BJ (cell line): ENCODE measurements around the gene CCDC102A. TPM values are rescaled to one million over a fixed set of nuclear protein-coding genes. Genes with fewer than 3 reads are reported as not detected.

Experiments
- CTCF ChIA-PET: fragments of 350-600 bp; formaldehyde crosslinking; extraction: SDS; loops from one replicate; lab custom pipeline; 2021; ENCODE audit warnings: antibody characterized with exemption, inconsistent platforms; lab: Yijun Ruan, JAX
- POLR2A ChIA-PET: fragments of 300-600 bp; sonication (Branson Sonifier 250); formaldehyde crosslinking; extraction: SDS; loops from one replicate; lab custom pipeline; 2021; ENCODE audit warnings: antibody characterized with exemption; lab: Charles Lee
- DNase-seq: peaks from one replicate; pipeline ENCODE4 v3.0.0-alpha.2; 2011; ENCODE audit warnings: low read depth
- H3K27me3 ChIP-seq: 2 replicates; pipeline ENCODE4 v1.6.0; 2011; ENCODE audit warnings: low read length; ENCODE audit not compliant: control insufficient read depth, insufficient read depth
- H3K36me3 ChIP-seq: 2 replicates; pipeline ENCODE4 v1.5.1; 2011; ENCODE audit warnings: low read length; ENCODE audit not compliant: control insufficient read depth, insufficient read depth
- H3K4me3 ChIP-seq: 2 replicates; pipeline ENCODE4 v1.5.1; 2011; ENCODE audit warnings: low read depth, mild to moderate bottlenecking, control low read depth, low read length
- CTCF ChIP-seq: IDR thresholded peaks from 2 replicates; pipeline ENCODE4 v1.5.1; 2011; ENCODE audit warnings: low read depth, mild to moderate bottlenecking, control low read depth, inconsistent platforms, low read length, moderate library complexity; ENCODE audit not compliant: insufficient read depth
- polyA plus RNA-seq: library from polyadenylated mRNA; depleted of rRNA; stranded (reverse); fragments of >200 nt; gene quantifications from 2 replicates; pipeline ENCODE4 v1.2.3, GENCODE V29; 2011

CCDC102A gene
- polyA plus RNA-seq, 1 experiment, result 13.6 TPM

- no peaks in the 10 kb centered on the region for H3K36me3 ChIP-seq
Observed at GRCh38 chr16:57497121-57497520, 39.2 kb downstream of the CCDC102A start.

GRCh38 chr16:57493767-57494166 is 42.6 kb downstream of the CCDC102A start:
- Histone ChIP-seq H3K27me3 (peaks cover 10% of the 10 kb centered on the region), H3K4me3 (no peak overlapping the region), H3K36me3 (no peaks in the 10 kb centered on the region)
- TF ChIP-seq CTCF, result no peak
- ChIA-PET CTCF (no interaction called here), POLR2A (no interaction called here)
- DNase-seq, result no peak

More at GRCh38 chr16:57497121-57497520, 39.2 kb downstream of the CCDC102A start:
- no peak overlapping the region for H3K4me3 ChIP-seq
- no peak for TF ChIP-seq CTCF
- ChIA-PET CTCF (no interaction called here), POLR2A (no interaction called here)
- DNase-seq, result no peak
- peaks cover 16% of the 10 kb centered on the region for H3K27me3 ChIP-seq

GRCh38 chr16:57489229-57489628 is 47.1 kb downstream of the CCDC102A start:
- ChIA-PET POLR2A (no interaction called here), CTCF (interaction anchor here (0.6 to 6.0 kb wide), 4 partner anchors 30 to 112 kb away, joined by 3 to 25 read pairs (median 3); no protein-coding TSS in a partner anchor)
- no peak overlapping the region for H3K4me3 ChIP-seq
- H3K36me3 ChIP-seq, result no peaks in the 10 kb centered on the region
- no peak for DNase-seq
- no peaks in the 10 kb centered on the region; the same call in 1 of the 2 replicates for H3K27me3 ChIP-seq
- no peak for TF ChIP-seq CTCF

GRCh38 chr16:57486858-57487834 is 49.2 kb downstream of the CCDC102A start:
- Histone ChIP-seq H3K4me3 (peak overlapping the region; percentile 83), H3K27me3 (no peaks in the 10 kb centered on the region), H3K36me3 (no peaks in the 10 kb centered on the region)
- POLR2A ChIA-PET, result no interaction called here
- TF ChIP-seq CTCF, result no peak
- CTCF ChIA-PET, result interaction anchor here (1.1 to 6.0 kb wide), 5 partner anchors 13 to 32 kb away, joined by 3 to 25 read pairs (median 3); partner anchors contain the start of gene POLR2C
- no peak for DNase-seq
